WTC11 (cell line): ENCODE data around the gene CNOT8. TPM values are rescaled to one million over a fixed set of nuclear protein-coding genes. Genes with fewer than 3 reads are reported as not detected.

Experiments used
- ATAC-seq: fragments of 200-7000 bp; cut with Tn5 transposase; 2 replicates; pipeline ENCODE4 v1.10.0; 2021; ENCODE audit warnings: mild to moderate bottlenecking, moderate library complexity
- CTCF ChIA-PET: fragments of 300-600 bp; sonication (Branson Sonifier 250); formaldehyde crosslinking; loops from one replicate; lab custom pipeline; 2021; ENCODE audit warnings: antibody characterized with exemption; lab: Charles Lee
- POLR2A ChIA-PET: fragments of 350-600 bp; sonication (Branson Sonifier 250); formaldehyde crosslinking; loops from one replicate; lab custom pipeline; 2021; ENCODE audit warnings: antibody characterized with exemption; lab: Charles Lee
- DNase-seq: peaks from one replicate; pipeline ENCODE4 v3.0.0; 2021; ENCODE audit warnings: low spot score
- H3K27ac Mint-ChIP-seq: 2 replicates; pipeline ENCODE4 v1.8.0; 2021; ENCODE audit warnings: mixed read lengths
- H3K27me3 Mint-ChIP-seq: 2 replicates; pipeline ENCODE4 v1.8.0; 2021; ENCODE audit warnings: low read depth, mild to moderate bottlenecking, moderate library complexity, mixed read lengths
- H3K36me3 Mint-ChIP-seq: 2 replicates; pipeline ENCODE4 v1.8.0; 2021; ENCODE audit warnings: mixed read lengths
- H3K4me1 Mint-ChIP-seq: 2 replicates; pipeline ENCODE4 v1.8.0; 2022; ENCODE audit warnings: mixed read lengths
- H3K4me3 Mint-ChIP-seq: 2 replicates; pipeline ENCODE4 v1.8.0; 2021; ENCODE audit warnings: mild to moderate bottlenecking, moderate library complexity, mixed read lengths
- H3K9me3 Mint-ChIP-seq: 2 replicates; pipeline ENCODE4 v1.8.0; 2021; ENCODE audit warnings: mixed read lengths
- ARID4B ChIP-seq: sonication (generic); formaldehyde crosslinking; IDR thresholded peaks from 2 replicates; pipeline ENCODE4 v1.8.0; 2023; ENCODE audit warnings: missing genetic modification reagents, mild to moderate bottlenecking, borderline replicate concordance
- ATF1 ChIP-seq: sonication (generic); formaldehyde crosslinking; IDR thresholded peaks from 2 replicates; pipeline ENCODE4 v1.8.1; 2023; ENCODE audit warnings: mild to moderate bottlenecking, moderate library complexity, missing genetic modification reagents
- ATF6 ChIP-seq: sonication (generic); formaldehyde crosslinking; IDR thresholded peaks from 2 replicates; pipeline ENCODE4 v1.8.1; 2023; ENCODE audit warnings: mild to moderate bottlenecking, missing genetic modification reagents
- CDX4 ChIP-seq: fragments of 250-450 bp; sonication (Bioruptor Pico); IDR thresholded peaks from 2 replicates; pipeline ENCODE4 v1.9.0; 2021; ENCODE audit warnings: moderate library complexity, mild to moderate bottlenecking, inconsistent platforms, borderline replicate concordance
- EMX1 ChIP-seq: fragments of 250-450 bp; sonication (Bioruptor Pico); IDR thresholded peaks from 2 replicates; pipeline ENCODE4 v1.8.0; 2021; ENCODE audit warnings: mild to moderate bottlenecking
- FOXK1 ChIP-seq: sonication (generic); formaldehyde crosslinking; IDR thresholded peaks from 2 replicates; pipeline ENCODE4 v1.8.0; 2022; ENCODE audit warnings: mild to moderate bottlenecking, moderate library complexity, missing genetic modification reagents
- FOXP4 ChIP-seq: sonication (generic); formaldehyde crosslinking; IDR thresholded peaks from 2 replicates; pipeline ENCODE4 v1.8.0; 2022; ENCODE audit warnings: mild to moderate bottlenecking, missing genetic modification reagents
- GABPB1 ChIP-seq: sonication (generic); formaldehyde crosslinking; IDR thresholded peaks from 2 replicates; pipeline ENCODE4 v1.8.1; 2023; ENCODE audit warnings: mild to moderate bottlenecking, missing genetic modification reagents
- HMGA2 ChIP-seq: fragments of 250-450 bp; sonication (Bioruptor Pico); IDR thresholded peaks from 2 replicates; pipeline ENCODE4 v1.4.0; 2021; ENCODE audit warnings: mild to moderate bottlenecking, moderate library complexity
- MAX ChIP-seq: sonication (generic); formaldehyde crosslinking; IDR thresholded peaks from 2 replicates; pipeline ENCODE4 v1.8.0; 2022; ENCODE audit warnings: mild to moderate bottlenecking, missing genetic modification reagents
- NFE2L1 ChIP-seq: sonication (generic); formaldehyde crosslinking; IDR thresholded peaks from 2 replicates; pipeline ENCODE4 v1.8.1; 2023; ENCODE audit warnings: missing genetic modification reagents
- NR3C1 ChIP-seq: sonication (generic); formaldehyde crosslinking; conservative IDR thresholded peaks from 2 replicates; pipeline ENCODE4 v1.8.1; 2023; ENCODE audit warnings: low read depth, mild to moderate bottlenecking, missing genetic modification reagents
- SMAD3 ChIP-seq: sonication (generic); formaldehyde crosslinking; IDR thresholded peaks from 2 replicates; pipeline ENCODE4 v1.8.0; 2022; ENCODE audit warnings: missing genetic modification reagents, mild to moderate bottlenecking, borderline replicate concordance
- SP1 ChIP-seq: sonication (generic); formaldehyde crosslinking; conservative IDR thresholded peaks from 2 replicates; pipeline ENCODE4 v1.8.1; 2022; ENCODE audit warnings: missing genetic modification reagents
- TCF7 ChIP-seq: sonication (generic); formaldehyde crosslinking; IDR thresholded peaks from 2 replicates; pipeline ENCODE4 v1.8.0; 2022; ENCODE audit warnings: mild to moderate bottlenecking, low read depth, missing genetic modification reagents, moderate library complexity
- TEAD1 ChIP-seq: sonication (generic); formaldehyde crosslinking; IDR thresholded peaks from 2 replicates; pipeline ENCODE4 v1.8.0; 2022; ENCODE audit warnings: mild to moderate bottlenecking, missing genetic modification reagents
- TEAD4 ChIP-seq: sonication (generic); formaldehyde crosslinking; IDR thresholded peaks from 2 replicates; pipeline ENCODE4 v1.8.0; 2022; ENCODE audit warnings: mild to moderate bottlenecking, missing genetic modification reagents
- USF1 ChIP-seq: sonication (generic); formaldehyde crosslinking; IDR thresholded peaks from 2 replicates; pipeline ENCODE4 v1.8.0; 2022; ENCODE audit warnings: mild to moderate bottlenecking, missing genetic modification reagents
- ZBTB21 ChIP-seq: sonication (generic); formaldehyde crosslinking; IDR thresholded peaks from 2 replicates; pipeline ENCODE4 v1.8.1; 2023; ENCODE audit warnings: mild to moderate bottlenecking, missing genetic modification reagents, borderline replicate concordance
- total RNA-seq: library from RNA; stranded (reverse); gene quantifications from 3 replicates; pipeline ENCODE4 v1.2.3, GENCODE V29; 2021
- TF ChIP-seq, protein P1 (sequence below): sonication (generic); formaldehyde crosslinking; IDR thresholded peaks from 2 replicates; pipeline ENCODE4 v1.8.1; 2023; ENCODE audit warnings: mild to moderate bottlenecking, missing genetic modification reagents, moderate library complexity
- TF ChIP-seq, protein P2 (sequence below): sonication (generic); formaldehyde crosslinking; IDR thresholded peaks from 2 replicates; pipeline ENCODE4 v1.8.0; 2023; ENCODE audit warnings: missing genetic modification reagents

The CNOT8 gene
- total RNA-seq, 1 experiment from 2014 or later = 58.6 TPM

DNA sequence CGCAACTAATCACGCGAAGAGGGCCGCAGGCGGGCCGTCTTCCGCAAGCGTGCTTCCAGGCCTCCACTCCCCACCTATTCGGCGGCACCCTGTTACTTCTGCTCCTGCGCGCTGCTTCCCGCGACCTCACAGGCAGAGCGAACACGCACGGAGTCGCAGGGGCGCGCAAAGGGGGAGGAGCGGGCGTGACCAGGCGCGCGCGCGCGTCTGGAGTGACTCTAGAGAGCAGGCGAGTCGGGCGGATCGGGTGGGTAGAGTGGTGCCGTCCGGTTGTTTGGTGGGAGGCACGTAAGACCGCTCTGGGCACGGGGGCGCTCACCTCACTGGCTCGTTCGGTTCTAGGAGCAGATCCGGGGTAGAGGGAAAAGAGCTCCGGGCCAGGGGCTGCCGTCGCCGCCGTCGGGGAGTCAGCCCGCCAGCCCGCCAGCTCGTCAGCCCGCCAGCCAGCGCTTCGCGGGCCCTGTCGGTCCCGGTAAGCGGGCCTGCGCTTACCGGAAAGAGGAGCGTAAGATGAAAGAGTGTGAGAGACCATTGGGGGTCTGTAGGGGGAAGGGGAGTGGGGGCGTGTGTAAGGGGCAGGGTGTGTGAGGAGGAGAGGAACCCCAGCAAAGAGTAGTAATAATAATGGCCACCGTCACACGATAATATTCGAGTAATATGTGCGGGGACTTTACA is at the start of gene CNOT8 (continued):
- TF ChIP-seq ATF1 (CRISPR knock-in tag) = no peak
- TF ChIP-seq USF1 (CRISPR knock-in tag) = peak; percentile 59
- TF ChIP-seq HMGA2 (CRISPR knock-in tag) = peak; percentile 30; the same call in 1 of the 2 replicates
- TF ChIP-seq GABPB1 (CRISPR knock-in tag) = peak; percentile 66
- TF ChIP-seq MAX (CRISPR knock-in tag) = peak; percentile 86
- TF ChIP-seq, protein P1, sequence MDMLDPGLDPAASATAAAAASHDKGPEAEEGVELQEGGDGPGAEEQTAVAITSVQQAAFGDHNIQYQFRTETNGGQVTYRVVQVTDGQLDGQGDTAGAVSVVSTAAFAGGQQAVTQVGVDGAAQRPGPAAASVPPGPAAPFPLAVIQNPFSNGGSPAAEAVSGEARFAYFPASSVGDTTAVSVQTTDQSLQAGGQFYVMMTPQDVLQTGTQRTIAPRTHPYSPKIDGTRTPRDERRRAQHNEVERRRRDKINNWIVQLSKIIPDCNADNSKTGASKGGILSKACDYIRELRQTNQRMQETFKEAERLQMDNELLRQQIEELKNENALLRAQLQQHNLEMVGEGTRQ (CRISPR knock-in tag) = 0 out of 2 replicates have a peak, but pooled peaks have one; percentile 40
- TF ChIP-seq TEAD1 = peak; percentile 95
- TF ChIP-seq, protein P2, sequence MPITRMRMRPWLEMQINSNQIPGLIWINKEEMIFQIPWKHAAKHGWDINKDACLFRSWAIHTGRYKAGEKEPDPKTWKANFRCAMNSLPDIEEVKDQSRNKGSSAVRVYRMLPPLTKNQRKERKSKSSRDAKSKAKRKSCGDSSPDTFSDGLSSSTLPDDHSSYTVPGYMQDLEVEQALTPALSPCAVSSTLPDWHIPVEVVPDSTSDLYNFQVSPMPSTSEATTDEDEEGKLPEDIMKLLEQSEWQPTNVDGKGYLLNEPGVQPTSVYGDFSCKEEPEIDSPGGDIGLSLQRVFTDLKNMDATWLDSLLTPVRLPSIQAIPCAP (CRISPR knock-in tag) = no peak
- TF ChIP-seq FOXK1 (CRISPR knock-in tag) = peak; percentile 87
- no peak for TF ChIP-seq NR3C1
- peak; percentile 31; the same call in 1 of the 2 replicates for TF ChIP-seq FOXP4 (CRISPR knock-in tag)
- peak; percentile 91; the same call in 1 of the 2 replicates for TF ChIP-seq ARID4B (CRISPR knock-in tag)
- TF ChIP-seq ZBTB21 (CRISPR knock-in tag) = no peak

DNA sequence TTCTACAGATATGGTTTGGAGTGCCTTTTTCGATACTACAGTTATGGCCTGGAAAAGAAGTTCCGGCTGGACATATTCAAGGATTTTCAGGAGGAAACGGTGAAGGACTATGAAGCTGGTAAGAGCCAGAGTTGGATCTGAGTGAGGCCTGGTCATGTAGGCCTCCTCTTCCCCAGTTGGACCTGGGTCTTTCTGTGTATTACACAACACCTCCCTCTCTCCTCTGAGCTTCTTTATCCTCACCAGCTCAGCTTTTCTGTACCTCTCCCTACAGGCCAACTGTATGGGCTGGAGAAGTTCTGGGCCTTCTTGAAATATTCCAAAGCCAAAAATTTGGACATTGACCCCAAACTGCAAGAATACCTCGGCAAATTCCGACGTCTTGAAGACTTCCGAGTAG is 47.2 kb upstream of the CNOT8 start:
- H3K9me3 Mint-ChIP-seq = no peaks in the 10 kb centered on the region
- ChIA-PET CTCF (no interaction called here), POLR2A (no interaction called here)

More for the DNA sequence above, 47.2 kb upstream of the CNOT8 start:
- no peak for TF ChIP-seq NFE2L1
- TF ChIP-seq SP1 = no peak
- no peak for TF ChIP-seq TCF7 (CRISPR knock-in tag)
- TF ChIP-seq HMGA2 (CRISPR knock-in tag) = no peak
- TF ChIP-seq ATF6 (CRISPR knock-in tag) = no peak
- no peak for TF ChIP-seq ATF1 (CRISPR knock-in tag)
- TF ChIP-seq FOXK1 (CRISPR knock-in tag) = no peak
- TF ChIP-seq EMX1 = no peak
- no peak for TF ChIP-seq CDX4
- no peak for TF ChIP-seq SMAD3 (CRISPR knock-in tag)
- no peak for TF ChIP-seq TEAD4 (CRISPR knock-in tag)
- peak overlapping the region; percentile 73; the same call in 1 of the 2 replicates for H3K27ac Mint-ChIP-seq
- H3K4me3 Mint-ChIP-seq = no peak overlapping the region
- DNase-seq (no peak), ATAC-seq (no peak)
- H3K4me1 Mint-ChIP-seq = no peaks in the 10 kb centered on the region
- peaks cover 83% of the 10 kb centered on the region for H3K36me3 Mint-ChIP-seq
- no peaks in the 10 kb centered on the region for H3K27me3 Mint-ChIP-seq
